ENCODE results near the gene ZNF331. TPM values are rescaled to one million over a fixed set of nuclear protein-coding genes. Genes with fewer than 3 reads are reported as not detected.

ZNF331 gene
- total RNA-seq, 4 donors from 2014 or later: 2.8 to 15.8 (median 7.9) TPM

DNA sequence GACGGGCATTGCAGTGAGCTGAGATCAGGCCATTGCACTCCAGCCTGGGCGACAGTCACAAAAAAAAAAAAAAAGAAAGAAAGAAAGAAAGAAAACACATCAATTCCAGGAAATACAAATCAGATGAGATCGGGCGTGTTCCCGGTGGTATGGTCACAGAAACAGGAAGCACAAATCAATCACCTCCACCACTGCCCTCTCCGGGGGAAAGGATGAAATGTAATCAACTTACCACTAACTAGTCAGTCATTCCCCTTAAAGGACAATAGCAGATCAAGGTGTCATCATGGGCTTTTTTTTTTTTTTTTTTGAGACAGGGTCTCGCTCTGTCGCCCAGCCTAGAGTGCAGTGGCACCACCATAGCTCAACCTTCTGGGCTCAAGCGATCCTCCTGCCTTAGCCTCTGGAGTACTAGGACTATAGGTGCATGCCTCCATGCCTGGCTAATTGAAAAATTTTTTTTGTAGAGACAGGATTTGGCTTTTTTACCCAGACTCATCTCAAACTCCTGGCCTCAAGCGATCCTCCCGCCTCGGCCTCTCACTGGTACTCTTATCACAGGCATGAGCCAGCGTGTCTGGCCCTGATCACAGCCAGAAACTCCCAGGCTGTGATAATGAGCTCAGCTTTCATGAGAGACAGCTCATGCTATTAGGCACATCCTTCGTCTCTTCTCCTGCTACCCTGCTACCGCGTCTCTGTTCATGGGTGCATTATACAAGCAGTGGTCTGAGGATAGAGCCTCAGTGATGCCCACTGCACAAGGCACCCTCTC lies 87.0 kb downstream of the ZNF331 start:
- no peaks in the 10 kb centered on the region for H3K27me3 ChIP-seq
- 61 to 65% methylated on average over 14 of the region's 16 CpGs for WGBS, 2 donors
- TF ChIP-seq POLR2A (IDR thresholded peaks at IDR 0.05) (no peak), CTCF (IDR thresholded peaks at IDR 0.05) (no peak)
- peaks cover 0 to 5% (median 0%) of the 10 kb centered on the region in 3 donors for H3K4me1 ChIP-seq
- no peak overlapping the region for H3K27ac ChIP-seq
- no peaks in the 10 kb centered on the region for H3K9me3 ChIP-seq
- H3K36me3 ChIP-seq: no peaks in the 10 kb centered on the region
- no peak for DNase-seq
- intact Hi-C loops (cut with DNase I): no loop called here
- H3K4me3 ChIP-seq: no peak overlapping the region

DNA sequence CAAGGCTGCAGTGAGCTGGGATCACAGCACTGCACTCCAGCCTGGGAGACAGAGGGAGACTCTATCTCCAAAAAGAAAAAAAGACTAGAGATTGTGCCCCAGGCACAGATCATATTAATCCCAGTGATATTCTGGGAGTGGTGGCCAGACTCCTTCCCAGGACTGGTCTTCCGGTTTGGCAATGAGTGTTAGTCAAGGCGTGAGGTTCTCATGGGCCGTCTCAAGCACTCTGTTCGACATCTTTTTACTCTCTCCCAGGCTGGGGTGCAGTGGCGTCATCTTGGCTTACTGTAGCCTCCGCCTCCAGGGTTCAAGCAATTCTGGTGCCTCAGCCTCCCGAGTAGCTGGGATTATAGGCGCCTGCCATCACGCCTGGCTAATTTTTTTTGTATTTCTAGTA lies 88.5 kb downstream of the ZNF331 start:
- Histone ChIP-seq H3K4me3 (no peak overlapping the region), H3K27ac (no peak overlapping the region), H3K9me3 (no peaks in the 10 kb centered on the region), H3K27me3 (no peaks in the 10 kb centered on the region), H3K36me3 (no peaks in the 10 kb centered on the region), H3K4me1 (peaks cover 0 to 5% (median 0%) of the 10 kb centered on the region in 3 donors)
- no peak for DNase-seq
- intact Hi-C loops (cut with DNase I): no loop called here
- TF ChIP-seq CTCF (IDR thresholded peaks at IDR 0.05): no peak
- WGBS, 2 donors: 74 to 78% methylated on average over 9 of the region's 9 CpGs

DNA sequence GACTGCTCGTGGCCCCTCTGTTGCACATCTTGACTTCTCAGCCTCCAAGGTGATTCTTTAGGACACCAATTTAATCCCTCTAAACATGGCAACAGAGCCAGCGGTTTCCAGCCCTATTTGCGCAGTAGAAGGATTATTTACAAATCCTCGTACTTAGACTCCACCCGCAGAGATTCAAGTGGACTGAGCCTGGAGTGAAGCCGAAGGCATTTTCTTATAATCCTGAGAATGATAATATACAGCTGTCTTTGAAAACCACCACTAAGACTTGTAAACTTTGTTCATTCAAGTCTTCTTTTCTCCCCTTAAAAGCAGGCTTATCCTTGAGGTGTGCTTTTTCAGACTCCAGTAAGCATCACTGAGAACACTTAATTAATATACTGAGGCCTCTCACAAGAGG lies 89.0 kb downstream of the ZNF331 start:
- no peak for TF ChIP-seq POLR2A (IDR thresholded peaks at IDR 0.05)
- DNase-seq: no peak
- H3K4me1 ChIP-seq: peaks cover 0 to 2% (median 0%) of the 10 kb centered on the region in 3 donors
- H3K4me3 ChIP-seq: no peak overlapping the region
- no peak overlapping the region for H3K27ac ChIP-seq
- WGBS, 2 donors: 45 to 52% methylated on average over 6 of the region's 6 CpGs
- intact Hi-C loops (cut with DNase I): no loop called here
- no peaks in the 10 kb centered on the region for H3K9me3 ChIP-seq
- H3K27me3 ChIP-seq: no peaks in the 10 kb centered on the region
- H3K36me3 ChIP-seq: no peaks in the 10 kb centered on the region

Other genes starting within 250 kb of the ZNF331 start
- 1 to 10 TPM; 2.3 to 7.1 (median 4.4) TPM for gene ZNF845, start 204.4 kb upstream of the ZNF331 start, total RNA-seq
- gene ZNF525, start 172.4 kb upstream of the ZNF331 start, total RNA-seq: 10 to 100 TPM in 1 of 4 donors, 1 to 10 TPM in 3; 2.3 to 17.4 (median 6.2) TPM
- gene ZNF765, start 143.0 kb upstream of the ZNF331 start, total RNA-seq: 1 to 10 TPM; 3.3 to 9.0 (median 6.0) TPM
- gene ZNF761, start 106.2 kb upstream of the ZNF331 start, total RNA-seq: 10 to 100 TPM in 1 of 4 donors, 1 to 10 TPM in 3; 3.2 to 11.8 (median 5.0) TPM
- 1 to 10 TPM; 1.2 to 3.2 (median 2.5) TPM for gene ZNF813, start 70.4 kb upstream of the ZNF331 start, total RNA-seq
- gene DPRX, start 93.9 kb downstream of the ZNF331 start, total RNA-seq: not detected

Measured in esophagus squamous epithelium (tissue), 5 donors.